HL-60 (cell line): ENCODE results near the gene TMEM59.

Experiments used
- DNase-seq, 2 experiments: peaks; one replicate each; pipeline ENCODE4 v3.0.0-alpha.2; 2010 to 2020; ENCODE audit warnings: low read depth in 1 of 2, low spot score in 1 of 2
- H3K27ac ChIP-seq: fragments of 250-450 bp; sonication (Bioruptor Pico); replicated peaks from 2 replicates; pipeline ENCODE4 v1.5.1; 2020; ENCODE audit warnings: mild to moderate bottlenecking, moderate library complexity
- H3K27me3 ChIP-seq: fragments of 250-450 bp; sonication (Bioruptor Pico); 2 replicates; pipeline ENCODE4 v1.5.1; 2021; ENCODE audit warnings: mild to moderate bottlenecking, moderate library complexity; ENCODE audit not compliant: insufficient read depth, poor library complexity, severe bottlenecking
- H3K4me3 ChIP-seq: replicated peaks from 2 replicates; pipeline ENCODE4 v1.5.1; 2011; ENCODE audit warnings: mild to moderate bottlenecking, control low read depth, low read length; ENCODE audit not compliant: insufficient read depth
- CTCF ChIP-seq: IDR thresholded peaks from one replicate; pipeline ENCODE4 v1.5.1; 2011; ENCODE audit warnings: low read length, control low read depth, inconsistent platforms; ENCODE audit not compliant: insufficient read depth
- GABPA ChIP-seq: IDR thresholded peaks from 2 replicates; pipeline ENCODE4 v1.6.1; 2012; ENCODE audit warnings: low read depth
- POLR2AphosphoS5 ChIP-seq: IDR thresholded peaks from 2 replicates; pipeline ENCODE4 v1.6.1; 2012; ENCODE audit warnings: low read depth
- SPI1 ChIP-seq: IDR thresholded peaks from 2 replicates; pipeline ENCODE4 v1.6.1; 2012; ENCODE audit warnings: low read depth, mild to moderate bottlenecking, borderline replicate concordance
- TF ChIP-seq, protein P1 (sequence below): IDR thresholded peaks from 2 replicates; pipeline ENCODE4 v1.6.1; 2012; ENCODE audit warnings: low read depth; ENCODE audit not compliant: insufficient replicate concordance

Gene TMEM59

DNA sequence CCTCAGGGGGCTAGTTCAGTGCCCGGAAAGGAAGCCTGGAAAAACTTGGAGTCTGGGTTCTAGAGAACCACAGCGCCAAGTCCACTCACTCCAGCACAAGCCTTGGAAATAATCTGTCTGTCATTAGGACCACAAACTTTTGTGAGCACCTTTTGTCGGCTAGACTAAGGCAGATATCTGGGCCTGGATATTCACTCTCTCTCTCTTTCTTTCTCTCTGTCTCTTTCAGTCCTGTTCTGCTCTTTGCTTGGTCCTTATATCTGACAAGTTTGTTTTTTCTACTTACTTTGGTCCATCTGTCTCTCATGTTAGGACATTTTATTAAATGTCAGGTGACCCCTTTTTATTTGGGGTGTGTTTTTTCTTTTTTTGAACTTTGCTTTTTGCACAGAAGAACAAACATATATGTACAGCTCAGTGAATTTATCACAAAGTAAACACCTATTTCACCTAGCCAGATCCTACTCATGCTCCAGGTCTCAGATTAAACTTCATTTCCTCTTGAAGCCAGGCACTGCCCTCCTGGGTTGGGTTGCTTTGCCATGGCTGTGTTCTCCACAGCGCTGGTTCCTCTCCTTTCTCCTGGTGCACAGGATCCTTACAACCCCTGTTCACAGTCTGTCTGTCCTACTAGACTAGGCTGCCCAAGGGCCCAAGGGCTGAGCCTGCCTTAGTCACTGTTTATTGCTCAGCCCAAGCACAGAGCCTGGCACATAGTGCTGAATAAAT is 41.2 kb upstream of the TMEM59 start:
- H3K27me3 ChIP-seq: no peaks in the 10 kb centered on the region
- H3K27ac ChIP-seq: no peak overlapping the region
- TF ChIP-seq CTCF (no peak), POLR2AphosphoS5 (no peak), SPI1 (no peak), GABPA (no peak)
- TF ChIP-seq, protein P1, sequence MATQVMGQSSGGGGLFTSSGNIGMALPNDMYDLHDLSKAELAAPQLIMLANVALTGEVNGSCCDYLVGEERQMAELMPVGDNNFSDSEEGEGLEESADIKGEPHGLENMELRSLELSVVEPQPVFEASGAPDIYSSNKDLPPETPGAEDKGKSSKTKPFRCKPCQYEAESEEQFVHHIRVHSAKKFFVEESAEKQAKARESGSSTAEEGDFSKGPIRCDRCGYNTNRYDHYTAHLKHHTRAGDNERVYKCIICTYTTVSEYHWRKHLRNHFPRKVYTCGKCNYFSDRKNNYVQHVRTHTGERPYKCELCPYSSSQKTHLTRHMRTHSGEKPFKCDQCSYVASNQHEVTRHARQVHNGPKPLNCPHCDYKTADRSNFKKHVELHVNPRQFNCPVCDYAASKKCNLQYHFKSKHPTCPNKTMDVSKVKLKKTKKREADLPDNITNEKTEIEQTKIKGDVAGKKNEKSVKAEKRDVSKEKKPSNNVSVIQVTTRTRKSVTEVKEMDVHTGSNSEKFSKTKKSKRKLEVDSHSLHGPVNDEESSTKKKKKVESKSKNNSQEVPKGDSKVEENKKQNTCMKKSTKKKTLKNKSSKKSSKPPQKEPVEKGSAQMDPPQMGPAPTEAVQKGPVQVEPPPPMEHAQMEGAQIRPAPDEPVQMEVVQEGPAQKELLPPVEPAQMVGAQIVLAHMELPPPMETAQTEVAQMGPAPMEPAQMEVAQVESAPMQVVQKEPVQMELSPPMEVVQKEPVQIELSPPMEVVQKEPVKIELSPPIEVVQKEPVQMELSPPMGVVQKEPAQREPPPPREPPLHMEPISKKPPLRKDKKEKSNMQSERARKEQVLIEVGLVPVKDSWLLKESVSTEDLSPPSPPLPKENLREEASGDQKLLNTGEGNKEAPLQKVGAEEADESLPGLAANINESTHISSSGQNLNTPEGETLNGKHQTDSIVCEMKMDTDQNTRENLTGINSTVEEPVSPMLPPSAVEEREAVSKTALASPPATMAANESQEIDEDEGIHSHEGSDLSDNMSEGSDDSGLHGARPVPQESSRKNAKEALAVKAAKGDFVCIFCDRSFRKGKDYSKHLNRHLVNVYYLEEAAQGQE: no peak
- no peak overlapping the region for H3K4me3 ChIP-seq
- DNase-seq: no peak

DNA sequence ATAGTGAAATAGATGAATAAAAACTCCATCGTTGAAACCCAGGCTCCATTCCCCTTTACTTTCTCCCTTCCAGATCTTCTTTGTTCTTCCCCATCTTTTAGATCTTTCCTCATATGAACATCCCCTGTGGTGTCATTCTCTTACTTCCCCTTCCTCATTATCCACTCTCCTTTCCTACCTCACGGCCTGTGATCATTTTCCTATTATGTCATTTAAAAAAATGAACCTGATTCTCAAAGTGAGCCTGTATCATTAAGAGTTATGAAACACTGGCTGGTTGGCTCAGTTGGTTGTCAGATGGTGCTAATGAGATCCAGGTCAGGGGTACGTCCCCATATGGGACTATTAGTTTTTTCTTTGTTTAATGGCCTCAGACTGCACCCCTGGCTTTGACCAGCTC is 38.7 kb upstream of the TMEM59 start:
- no peak for DNase-seq
- Histone ChIP-seq H3K27me3 (no peaks in the 10 kb centered on the region), H3K27ac (no peak overlapping the region), H3K4me3 (no peak overlapping the region)
- no peak for TF ChIP-seq SPI1
- no peak for TF ChIP-seq GABPA
- TF ChIP-seq, protein P1: no peak
- no peak for TF ChIP-seq CTCF
- TF ChIP-seq POLR2AphosphoS5: no peak

- no peaks in the 10 kb centered on the region for H3K27me3 ChIP-seq
- TF ChIP-seq CTCF (no peak), GABPA (no peak), POLR2AphosphoS5 (no peak), SPI1 (no peak)
- TF ChIP-seq, protein P1: no peak
- no peak overlapping the region for H3K27ac ChIP-seq
- no peak for DNase-seq
- H3K4me3 ChIP-seq: no peak overlapping the region
These were observed 35.4 kb upstream of the TMEM59 start for GRCh38 chr1:54088385-54088784.
